Glutamatergic neuron (in vitro differentiated cells): Measurements from ENCODE around the gene TRAF3IP3. TPM values are rescaled to one million over a fixed set of nuclear protein-coding genes. Genes with fewer than 3 reads are reported as not detected.

Experiments
- DNase-seq: peaks from one replicate; pipeline ENCODE4 v3.0.0; 2022
- H3K27ac Mint-ChIP-seq: one replicate; pipeline ENCODE4 v1.8.0; 2020; ENCODE audit warnings: mild to moderate bottlenecking, mixed read lengths, inconsistent platforms; ENCODE audit not compliant: unreplicated experiment
- H3K27me3 Mint-ChIP-seq: one replicate; pipeline ENCODE4 v1.8.0; 2020; ENCODE audit warnings: mild to moderate bottlenecking, moderate library complexity, mixed read lengths, inconsistent platforms; ENCODE audit not compliant: unreplicated experiment
- H3K36me3 Mint-ChIP-seq: one replicate; pipeline ENCODE4 v1.8.0; 2020; ENCODE audit warnings: mild to moderate bottlenecking, mixed read lengths, inconsistent platforms; ENCODE audit not compliant: unreplicated experiment
- H3K4me1 Mint-ChIP-seq: one replicate; pipeline ENCODE4 v1.8.0; 2020; ENCODE audit warnings: mild to moderate bottlenecking, low read depth, mixed read lengths, inconsistent platforms; ENCODE audit not compliant: unreplicated experiment
- H3K4me3 Mint-ChIP-seq: one replicate; pipeline ENCODE4 v1.8.0; 2020; ENCODE audit warnings: mild to moderate bottlenecking, mixed read lengths, inconsistent platforms; ENCODE audit not compliant: unreplicated experiment
- H3K9me3 Mint-ChIP-seq: one replicate; pipeline ENCODE4 v1.8.0; 2020; ENCODE audit warnings: mild to moderate bottlenecking, moderate library complexity, mixed read lengths, inconsistent platforms; ENCODE audit not compliant: unreplicated experiment
- total RNA-seq: library from RNA; stranded (reverse); fragmentation: NEBNext Ultra II Directional; extraction: Animal tissue kit (Norgen Biotek cat#: 25700); gene quantifications from one replicate; pipeline ENCODE4 v1.2.1, GENCODE V29; 2021; ENCODE audit not compliant: unreplicated experiment
- TF ChIP-seq, protein P1 (sequence below): fragments of 200-600 bp; sonication (generic); IDR thresholded peaks from one replicate; pipeline ENCODE4 v1.5.0; 2021; ENCODE audit not compliant: partially characterized antibody, unreplicated experiment

TRAF3IP3 gene
- total RNA-seq, 1 donor from 2014 or later = not detected

DNA sequence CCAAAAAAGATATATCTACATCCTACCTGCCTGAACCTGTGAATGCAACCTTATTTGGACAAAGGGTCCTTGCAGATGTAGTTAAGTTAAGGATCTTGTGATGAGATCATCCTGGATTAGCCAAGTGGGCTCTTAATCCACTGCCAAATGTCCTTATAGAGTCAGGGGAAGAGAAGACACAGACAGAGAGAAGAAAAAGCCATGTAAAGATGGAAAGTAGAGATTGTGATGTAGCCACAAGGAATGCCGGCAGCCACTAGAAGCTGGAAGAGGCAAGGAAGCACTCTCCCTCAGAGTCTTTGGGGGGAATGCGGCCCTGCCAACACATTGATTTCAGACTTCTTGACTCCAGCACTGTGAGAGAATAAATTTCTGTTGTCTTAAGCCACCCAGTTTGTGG is 35.0 kb upstream of the TRAF3IP3 start:
- H3K27ac Mint-ChIP-seq = no peak overlapping the region
- H3K4me1 Mint-ChIP-seq = no peaks in the 10 kb centered on the region
- no peak overlapping the region for H3K4me3 Mint-ChIP-seq
- H3K27me3 Mint-ChIP-seq = no peaks in the 10 kb centered on the region
- TF ChIP-seq, protein P1, sequence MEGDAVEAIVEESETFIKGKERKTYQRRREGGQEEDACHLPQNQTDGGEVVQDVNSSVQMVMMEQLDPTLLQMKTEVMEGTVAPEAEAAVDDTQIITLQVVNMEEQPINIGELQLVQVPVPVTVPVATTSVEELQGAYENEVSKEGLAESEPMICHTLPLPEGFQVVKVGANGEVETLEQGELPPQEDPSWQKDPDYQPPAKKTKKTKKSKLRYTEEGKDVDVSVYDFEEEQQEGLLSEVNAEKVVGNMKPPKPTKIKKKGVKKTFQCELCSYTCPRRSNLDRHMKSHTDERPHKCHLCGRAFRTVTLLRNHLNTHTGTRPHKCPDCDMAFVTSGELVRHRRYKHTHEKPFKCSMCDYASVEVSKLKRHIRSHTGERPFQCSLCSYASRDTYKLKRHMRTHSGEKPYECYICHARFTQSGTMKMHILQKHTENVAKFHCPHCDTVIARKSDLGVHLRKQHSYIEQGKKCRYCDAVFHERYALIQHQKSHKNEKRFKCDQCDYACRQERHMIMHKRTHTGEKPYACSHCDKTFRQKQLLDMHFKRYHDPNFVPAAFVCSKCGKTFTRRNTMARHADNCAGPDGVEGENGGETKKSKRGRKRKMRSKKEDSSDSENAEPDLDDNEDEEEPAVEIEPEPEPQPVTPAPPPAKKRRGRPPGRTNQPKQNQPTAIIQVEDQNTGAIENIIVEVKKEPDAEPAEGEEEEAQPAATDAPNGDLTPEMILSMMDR = no peak
- H3K36me3 Mint-ChIP-seq = no peaks in the 10 kb centered on the region
- DNase-seq = no peak
- no peaks in the 10 kb centered on the region for H3K9me3 Mint-ChIP-seq

DNA sequence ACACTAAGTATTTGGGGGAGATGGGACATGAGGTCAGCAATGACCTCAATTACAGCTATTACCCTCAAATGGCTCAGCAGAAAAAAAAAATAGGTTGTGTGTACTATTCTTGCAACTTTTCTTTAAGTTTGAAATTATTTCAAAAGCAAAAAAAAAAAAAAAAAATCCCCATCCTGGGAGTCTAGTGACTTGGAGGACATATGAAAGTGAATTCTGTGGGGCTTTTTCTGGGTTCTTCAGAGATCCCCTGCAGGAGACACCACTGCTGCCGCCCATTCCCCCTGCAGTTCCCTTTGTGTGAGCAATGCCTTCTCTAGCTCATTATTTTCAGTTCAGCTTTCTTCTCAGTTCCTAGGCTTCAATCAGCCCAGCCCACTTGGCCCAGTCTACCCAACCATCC is 34.5 kb upstream of the TRAF3IP3 start:
- no peak overlapping the region for H3K4me3 Mint-ChIP-seq
- H3K4me1 Mint-ChIP-seq = no peaks in the 10 kb centered on the region
- DNase-seq = no peak
- H3K27ac Mint-ChIP-seq = no peak overlapping the region
- TF ChIP-seq, protein P1 = no peak
- H3K27me3 Mint-ChIP-seq = no peaks in the 10 kb centered on the region
- H3K9me3 Mint-ChIP-seq = no peaks in the 10 kb centered on the region
- H3K36me3 Mint-ChIP-seq = no peaks in the 10 kb centered on the region

DNA sequence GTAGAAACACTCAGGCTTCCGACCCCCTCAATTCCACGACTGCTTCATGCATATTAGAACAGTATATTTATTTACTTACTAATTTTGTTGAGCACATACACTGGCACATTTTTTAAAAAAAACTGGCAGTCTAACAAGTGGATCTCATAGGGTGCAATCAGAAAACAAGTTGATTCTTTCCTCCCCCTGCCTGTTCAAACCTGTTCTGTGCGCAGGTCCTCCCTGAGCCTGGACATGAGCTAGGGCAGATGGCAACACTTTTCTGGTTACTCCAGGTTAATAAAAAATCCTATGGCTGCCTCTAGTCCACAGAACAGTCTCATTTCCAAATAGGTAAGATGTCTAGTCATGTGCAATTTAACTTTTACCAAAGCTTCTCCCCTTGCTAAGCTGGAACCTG is 32.6 kb upstream of the TRAF3IP3 start:
- H3K27me3 Mint-ChIP-seq = no peaks in the 10 kb centered on the region
- H3K4me3 Mint-ChIP-seq = no peak overlapping the region
- H3K9me3 Mint-ChIP-seq = no peaks in the 10 kb centered on the region
- H3K36me3 Mint-ChIP-seq = no peaks in the 10 kb centered on the region
- H3K27ac Mint-ChIP-seq = no peak overlapping the region
- no peaks in the 10 kb centered on the region for H3K4me1 Mint-ChIP-seq
- DNase-seq = no peak
- TF ChIP-seq, protein P1 = no peak

DNA sequence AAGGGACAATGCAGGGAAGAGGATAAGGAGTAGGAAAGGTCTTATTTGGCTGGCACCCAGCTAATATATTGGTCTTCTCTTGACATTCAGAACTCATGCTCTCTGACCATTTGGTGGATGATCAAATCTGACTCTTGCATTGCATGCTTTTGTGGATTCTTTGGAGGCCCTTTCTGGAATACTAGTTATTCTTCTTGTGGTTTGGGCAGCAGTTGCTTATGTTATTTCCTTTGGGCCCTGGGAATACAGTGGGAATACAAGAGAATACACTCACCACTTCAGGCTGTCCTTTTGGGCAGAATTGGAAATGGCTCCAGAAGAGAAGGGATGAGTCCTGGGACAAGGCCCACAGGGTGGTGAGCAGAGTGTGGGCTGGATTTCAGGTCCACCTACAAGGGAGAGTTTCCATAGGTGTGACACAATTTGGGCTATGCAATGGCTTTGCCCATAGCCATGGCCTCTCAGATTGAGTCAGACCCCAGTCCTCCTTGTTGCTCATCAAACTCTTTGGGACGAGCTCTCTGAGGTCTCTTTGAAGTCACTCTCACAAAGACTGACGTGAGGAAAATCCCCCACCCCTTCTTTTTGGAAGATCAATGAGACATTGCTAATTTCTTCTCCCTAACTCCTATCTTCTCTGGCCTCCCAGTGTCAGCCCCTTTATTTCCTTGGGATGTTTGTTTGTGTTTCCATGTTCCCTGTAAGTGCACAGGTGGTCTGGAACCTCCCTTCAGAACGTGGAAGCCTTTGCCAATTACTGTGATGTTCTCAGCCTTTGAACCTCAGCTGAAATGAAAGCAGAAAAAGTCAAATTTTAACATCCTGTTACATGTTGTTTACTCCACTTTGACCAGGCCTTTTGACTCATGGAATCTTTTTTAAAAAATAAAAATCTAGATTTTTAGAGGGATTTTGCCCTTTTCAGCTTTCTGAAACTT is 31.8 kb upstream of the TRAF3IP3 start:
- TF ChIP-seq, protein P1 = no peak
- no peak for DNase-seq
- Mint-ChIP-seq H3K36me3 (no peaks in the 10 kb centered on the region), H3K9me3 (no peaks in the 10 kb centered on the region), H3K27me3 (no peaks in the 10 kb centered on the region), H3K4me1 (no peaks in the 10 kb centered on the region), H3K27ac (no peak overlapping the region), H3K4me3 (no peak overlapping the region)

DNA sequence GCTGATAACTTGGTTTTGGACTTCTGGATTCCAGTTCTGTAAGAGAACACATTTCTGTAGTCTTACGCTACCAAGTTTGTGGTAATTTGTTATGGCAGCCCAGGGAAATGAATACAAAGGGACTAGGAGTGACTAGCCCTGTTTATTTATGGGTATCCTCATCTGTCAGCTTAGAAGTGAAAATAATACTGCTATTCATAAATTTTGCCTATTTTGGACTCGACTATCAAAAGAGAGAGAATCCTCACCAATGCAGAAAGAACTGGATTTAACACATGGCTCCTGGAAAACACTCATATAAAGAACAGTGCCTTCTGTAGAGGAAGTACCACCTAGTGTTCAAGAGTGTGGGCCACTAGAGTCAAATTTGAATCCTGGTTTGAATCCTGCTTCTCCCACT is 28.6 kb upstream of the TRAF3IP3 start:
- H3K4me1 Mint-ChIP-seq = no peaks in the 10 kb centered on the region
- H3K36me3 Mint-ChIP-seq = no peaks in the 10 kb centered on the region
- H3K27ac Mint-ChIP-seq = no peak overlapping the region
- no peak overlapping the region for H3K4me3 Mint-ChIP-seq
- TF ChIP-seq, protein P1 = no peak
- DNase-seq = no peak
- H3K9me3 Mint-ChIP-seq = no peaks in the 10 kb centered on the region
- H3K27me3 Mint-ChIP-seq = no peaks in the 10 kb centered on the region
